ENCODE data around the gene TFF3.

DNA sequence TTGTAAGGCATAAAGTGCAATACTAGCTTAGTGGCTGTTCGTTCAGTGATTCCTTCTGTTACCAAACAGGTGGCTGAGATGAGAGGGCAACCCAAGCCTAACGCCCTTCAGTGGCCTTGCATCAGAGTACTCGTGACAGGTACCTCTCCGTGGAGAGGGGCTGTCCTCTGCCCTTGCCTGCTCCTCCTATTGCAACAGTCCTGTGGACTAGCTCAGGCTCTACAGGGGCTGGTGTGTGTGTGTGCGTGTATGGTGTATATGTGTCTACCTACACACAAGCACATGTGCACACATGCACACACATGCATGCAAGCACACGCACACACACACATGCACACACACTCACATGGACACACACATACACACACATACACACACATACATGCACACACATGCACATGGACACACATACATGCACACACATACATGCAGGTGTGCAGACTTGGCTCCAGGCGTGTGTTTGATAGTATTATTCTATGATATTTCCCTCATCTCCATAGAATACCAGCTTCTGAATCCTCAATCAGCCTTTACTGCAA is 15.1 kb downstream of the TFF3 start:
- no peak for TF ChIP-seq POLR2AphosphoS5 (IDR thresholded peaks at IDR 0.05)
- TF ChIP-seq, protein P1, sequence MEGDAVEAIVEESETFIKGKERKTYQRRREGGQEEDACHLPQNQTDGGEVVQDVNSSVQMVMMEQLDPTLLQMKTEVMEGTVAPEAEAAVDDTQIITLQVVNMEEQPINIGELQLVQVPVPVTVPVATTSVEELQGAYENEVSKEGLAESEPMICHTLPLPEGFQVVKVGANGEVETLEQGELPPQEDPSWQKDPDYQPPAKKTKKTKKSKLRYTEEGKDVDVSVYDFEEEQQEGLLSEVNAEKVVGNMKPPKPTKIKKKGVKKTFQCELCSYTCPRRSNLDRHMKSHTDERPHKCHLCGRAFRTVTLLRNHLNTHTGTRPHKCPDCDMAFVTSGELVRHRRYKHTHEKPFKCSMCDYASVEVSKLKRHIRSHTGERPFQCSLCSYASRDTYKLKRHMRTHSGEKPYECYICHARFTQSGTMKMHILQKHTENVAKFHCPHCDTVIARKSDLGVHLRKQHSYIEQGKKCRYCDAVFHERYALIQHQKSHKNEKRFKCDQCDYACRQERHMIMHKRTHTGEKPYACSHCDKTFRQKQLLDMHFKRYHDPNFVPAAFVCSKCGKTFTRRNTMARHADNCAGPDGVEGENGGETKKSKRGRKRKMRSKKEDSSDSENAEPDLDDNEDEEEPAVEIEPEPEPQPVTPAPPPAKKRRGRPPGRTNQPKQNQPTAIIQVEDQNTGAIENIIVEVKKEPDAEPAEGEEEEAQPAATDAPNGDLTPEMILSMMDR (IDR thresholded peaks at IDR 0.05) = no peak
- no peak for TF ChIP-seq EP300 (IDR thresholded peaks at IDR 0.05)
- no peak for TF ChIP-seq POLR2A (IDR thresholded peaks at IDR 0.05; ENCODE audit: low read depth)
